Spleen (tissue), 7 donors: Measurements from ENCODE around the gene PALLD.

Source experiments
- POLR2A ChIP-seq, 3 donors: fragments of 450-650 bp; IDR thresholded peaks; one replicate each; pipeline ENCODE4 v1.5.1; 2017; ENCODE audit warnings: antibody characterized with exemption in 3 of 3, mild to moderate bottlenecking in 1 of 3
- POLR2AphosphoS5 ChIP-seq, 3 donors: sonication (generic); formaldehyde crosslinking; IDR thresholded peaks; one replicate each; pipeline ENCODE4 v1.5.1; 2017; ENCODE audit warnings: antibody characterized with exemption in 3 of 3
- TF ChIP-seq, protein P1 (sequence below), 11 experiments: fragments of 200-600 bp in 7 of 11; fragments of 450-650 bp in 4 of 11; sonication (generic) in 4 of 11; IDR thresholded peaks in 8 of 11; conservative IDR thresholded peaks in 3 of 11; 1 replicate in 7 of 11; 2 replicates in 4 of 11; pipeline versions ENCODE4 v1.4.0 to v1.8.0; 2016 to 2021; ENCODE audit warnings: antibody characterized with exemption in 11 of 11, inconsistent platforms in 4 of 11, mild to moderate bottlenecking in 1 of 11
- donor health status: DM: no; HTN: no; CAD: no; lungs with moderate emphysema.
- donor health status: DM: no; HTN: no; CAD: no.
- donor health status: DM: no; HTN: no; CAD: no.

DNA sequence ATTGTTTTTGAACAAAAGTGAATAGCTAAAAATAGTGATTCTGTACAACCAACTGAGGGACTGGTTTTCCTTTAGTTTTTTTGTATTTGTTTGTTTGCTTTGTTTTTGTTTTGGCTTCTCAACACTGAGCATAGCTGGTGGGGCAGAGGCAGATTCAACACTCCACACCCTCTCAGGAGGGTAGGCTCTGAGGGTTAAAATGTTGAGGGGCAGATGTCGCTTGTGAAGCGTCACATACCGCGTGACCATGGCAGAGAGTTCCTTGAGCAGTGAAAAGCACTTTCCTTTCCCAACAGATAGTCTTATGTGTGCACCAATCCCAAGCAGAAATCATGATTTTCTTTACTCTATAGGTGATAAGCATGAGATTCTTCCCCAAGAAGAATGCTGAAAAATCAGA, 155.0 kb downstream of the PALLD start:
- TF ChIP-seq, protein P1, sequence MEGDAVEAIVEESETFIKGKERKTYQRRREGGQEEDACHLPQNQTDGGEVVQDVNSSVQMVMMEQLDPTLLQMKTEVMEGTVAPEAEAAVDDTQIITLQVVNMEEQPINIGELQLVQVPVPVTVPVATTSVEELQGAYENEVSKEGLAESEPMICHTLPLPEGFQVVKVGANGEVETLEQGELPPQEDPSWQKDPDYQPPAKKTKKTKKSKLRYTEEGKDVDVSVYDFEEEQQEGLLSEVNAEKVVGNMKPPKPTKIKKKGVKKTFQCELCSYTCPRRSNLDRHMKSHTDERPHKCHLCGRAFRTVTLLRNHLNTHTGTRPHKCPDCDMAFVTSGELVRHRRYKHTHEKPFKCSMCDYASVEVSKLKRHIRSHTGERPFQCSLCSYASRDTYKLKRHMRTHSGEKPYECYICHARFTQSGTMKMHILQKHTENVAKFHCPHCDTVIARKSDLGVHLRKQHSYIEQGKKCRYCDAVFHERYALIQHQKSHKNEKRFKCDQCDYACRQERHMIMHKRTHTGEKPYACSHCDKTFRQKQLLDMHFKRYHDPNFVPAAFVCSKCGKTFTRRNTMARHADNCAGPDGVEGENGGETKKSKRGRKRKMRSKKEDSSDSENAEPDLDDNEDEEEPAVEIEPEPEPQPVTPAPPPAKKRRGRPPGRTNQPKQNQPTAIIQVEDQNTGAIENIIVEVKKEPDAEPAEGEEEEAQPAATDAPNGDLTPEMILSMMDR (IDR thresholded peaks at IDR 0.05 in 8 of 11, conservative IDR thresholded peaks at IDR 0.05 in 3 of 11): no peak
- TF ChIP-seq POLR2A (IDR thresholded peaks at IDR 0.05): no peak
- TF ChIP-seq POLR2AphosphoS5 (IDR thresholded peaks at IDR 0.05): no peak
